Inflammatory macrophage treated with lipopolysaccharide for 4 hours (primary cell): Measurements from ENCODE around the gene BOK.

Source experiments
- DNase-seq: peaks from one replicate; pipeline ENCODE4 v3.0.0-alpha.2; 2020

The BOK gene

DNA sequence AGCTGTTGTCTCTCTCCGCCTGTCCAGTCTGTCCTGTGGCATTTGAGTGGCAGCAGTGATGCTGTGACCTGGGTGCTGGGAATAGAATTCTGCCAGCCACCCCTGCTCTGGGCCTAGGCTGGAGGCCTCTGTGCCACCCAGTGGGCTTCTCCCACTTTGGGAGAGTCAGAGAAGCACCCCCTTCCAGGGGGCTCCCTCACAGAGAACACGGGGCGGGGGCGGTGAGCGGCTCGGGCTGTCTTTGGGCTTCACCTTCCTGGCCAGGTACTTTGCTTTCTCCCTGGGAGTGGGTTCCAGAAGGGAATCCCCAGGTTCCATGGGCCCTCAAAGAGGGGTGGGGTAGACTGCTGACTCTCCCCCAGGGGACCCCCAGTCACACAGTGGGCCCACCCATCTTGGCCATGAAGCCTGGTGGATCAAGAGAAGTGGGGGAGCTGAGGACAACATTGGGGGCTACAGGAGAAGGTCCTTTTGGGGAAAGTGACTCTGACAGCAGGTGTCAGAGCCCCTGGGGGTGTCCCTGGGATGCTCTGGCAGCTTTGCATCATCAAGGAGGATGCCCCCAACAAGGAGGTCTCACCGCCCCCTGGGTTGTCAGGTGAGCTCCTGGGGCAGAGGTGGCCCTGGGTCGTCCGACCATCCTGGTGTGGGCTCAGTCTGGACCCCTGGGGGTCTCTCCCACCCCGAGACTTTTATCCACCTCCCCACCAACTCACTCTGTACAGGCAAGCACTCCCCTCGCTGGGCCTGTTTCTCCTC, 18.8 kb upstream of the BOK start:
- DNase-seq = no peak

DNA sequence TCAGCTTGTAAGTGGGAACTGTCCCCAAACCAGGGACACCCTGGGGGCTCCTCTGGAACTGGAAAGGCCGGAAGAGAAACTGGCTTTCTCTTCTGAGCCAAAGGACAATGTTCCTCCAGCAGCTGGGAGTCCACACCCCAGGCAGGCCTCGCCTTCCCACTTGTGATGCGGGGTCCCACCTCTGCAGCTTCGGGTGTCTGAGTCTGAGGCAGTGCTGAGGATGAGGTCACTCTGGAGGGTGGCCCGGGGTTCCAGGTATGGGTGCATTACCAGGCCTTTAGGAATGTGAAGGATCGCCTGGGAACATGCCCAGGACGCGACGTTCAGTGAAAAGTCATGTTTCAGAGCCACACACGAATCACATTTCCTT, 18.2 kb upstream of the BOK start:
- no peak for DNase-seq

DNA sequence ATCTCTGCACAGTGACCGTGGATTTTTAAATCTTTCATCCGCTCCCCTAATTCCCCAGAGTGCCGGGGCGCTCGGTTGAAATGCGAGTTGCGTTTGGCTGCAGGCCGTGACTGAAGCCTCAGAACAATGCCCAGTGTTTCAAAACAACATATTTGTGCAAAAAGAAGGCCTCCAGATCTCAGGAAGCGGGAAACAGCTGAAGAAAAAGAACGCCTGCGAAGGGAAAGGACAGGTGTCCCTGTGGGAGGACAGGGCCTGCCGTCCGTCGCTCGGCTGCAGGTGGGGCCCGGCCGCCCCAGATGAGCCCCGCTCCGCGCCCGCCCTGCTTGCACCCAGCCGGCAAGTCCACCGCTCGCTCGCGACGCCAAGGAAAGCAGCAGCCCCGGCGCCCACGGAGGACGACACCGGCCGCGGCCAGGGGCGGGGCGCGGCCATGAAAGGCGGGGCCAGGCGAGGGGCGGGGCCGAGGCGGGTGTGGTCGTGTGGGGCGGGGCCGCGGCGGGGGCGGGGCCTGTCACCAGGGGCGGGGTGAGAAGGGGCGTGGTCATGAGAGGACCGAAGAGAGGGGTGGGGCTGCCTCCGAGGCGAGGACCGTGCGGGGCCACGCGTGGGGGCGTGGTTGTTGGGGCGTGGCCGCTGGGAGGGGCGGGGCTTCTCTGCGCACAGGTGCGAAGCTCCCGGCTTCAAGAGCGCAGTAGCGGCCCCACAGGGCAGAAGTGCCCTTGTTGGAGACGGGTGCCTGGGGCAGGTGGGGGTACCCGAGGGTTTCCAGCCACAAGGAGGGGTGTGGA, 17.6 kb upstream of the BOK start:
- DNase-seq = peak; percentile 58

DNA sequence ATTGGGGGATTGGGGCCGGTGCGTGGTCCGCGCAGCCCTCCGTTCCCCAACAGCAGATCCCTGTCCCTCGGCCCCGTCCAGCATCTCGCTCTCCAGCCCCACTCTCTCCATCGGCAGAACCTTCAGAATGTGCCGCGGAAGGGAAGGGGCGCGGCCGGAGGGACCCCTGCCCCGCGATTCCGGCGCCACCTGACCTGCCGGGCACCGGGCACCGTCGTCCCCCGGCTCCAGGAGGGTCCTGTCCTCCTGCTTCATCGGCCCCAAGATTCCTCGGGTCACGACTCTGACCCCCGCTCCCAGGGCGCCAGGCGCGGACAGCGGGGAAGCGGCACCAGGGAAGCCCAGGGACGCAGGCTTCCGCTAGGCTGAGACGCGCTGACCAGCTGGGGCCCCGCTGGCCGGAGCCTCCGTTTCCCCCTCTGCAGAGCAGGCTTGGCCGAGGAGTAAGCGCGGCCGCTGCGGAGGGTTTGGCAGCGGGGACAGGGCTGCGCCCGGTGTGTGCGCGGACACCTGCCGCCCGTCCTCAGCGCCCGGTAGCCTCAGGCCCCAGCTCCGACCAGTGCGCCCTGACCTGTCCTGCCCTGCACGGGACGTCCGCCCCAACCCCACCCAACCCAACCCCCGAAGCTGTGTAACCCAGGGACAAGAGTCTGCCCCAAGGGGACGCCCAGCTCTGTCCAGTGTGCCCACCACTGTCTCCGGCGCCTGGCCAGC, 16.8 kb upstream of the BOK start:
- DNase-seq = no peak

DNA sequence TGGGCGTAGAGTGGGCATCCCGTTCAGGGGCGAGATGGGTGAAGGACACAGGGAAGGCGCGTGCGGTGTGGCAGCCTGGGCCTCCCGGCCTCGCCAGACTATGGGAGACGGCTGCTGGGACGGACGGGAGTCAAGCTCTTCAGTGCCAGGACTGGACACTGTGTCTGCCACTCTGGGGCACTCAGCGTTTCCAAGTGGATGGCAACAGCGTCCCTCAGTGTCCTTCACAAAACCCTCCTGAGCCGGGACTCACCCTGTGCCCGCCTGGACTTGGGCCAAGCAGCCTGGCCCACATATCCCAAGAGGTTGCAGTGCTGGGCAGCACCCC, 16.3 kb upstream of the BOK start:
- no peak for DNase-seq

DNA sequence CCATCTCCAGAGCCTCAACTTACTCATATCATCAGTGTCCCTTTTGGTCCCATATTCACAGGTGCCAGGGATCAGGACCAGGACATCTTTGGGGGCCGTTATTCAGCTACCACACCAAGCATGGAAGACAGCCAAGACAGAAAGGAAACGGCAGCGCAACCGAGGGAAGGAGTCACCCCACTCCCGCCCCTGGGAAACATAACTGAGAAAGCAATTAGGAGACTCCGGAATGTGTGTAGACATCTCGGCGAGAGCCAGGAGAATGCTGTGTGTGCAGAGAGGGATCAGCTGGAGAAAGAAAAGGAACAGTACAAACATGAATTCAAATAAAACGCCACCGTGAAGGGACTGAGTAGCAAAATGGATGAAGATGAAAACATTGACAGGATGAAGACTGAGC, 13.4 kb upstream of the BOK start:
- DNase-seq = no peak

DNA sequence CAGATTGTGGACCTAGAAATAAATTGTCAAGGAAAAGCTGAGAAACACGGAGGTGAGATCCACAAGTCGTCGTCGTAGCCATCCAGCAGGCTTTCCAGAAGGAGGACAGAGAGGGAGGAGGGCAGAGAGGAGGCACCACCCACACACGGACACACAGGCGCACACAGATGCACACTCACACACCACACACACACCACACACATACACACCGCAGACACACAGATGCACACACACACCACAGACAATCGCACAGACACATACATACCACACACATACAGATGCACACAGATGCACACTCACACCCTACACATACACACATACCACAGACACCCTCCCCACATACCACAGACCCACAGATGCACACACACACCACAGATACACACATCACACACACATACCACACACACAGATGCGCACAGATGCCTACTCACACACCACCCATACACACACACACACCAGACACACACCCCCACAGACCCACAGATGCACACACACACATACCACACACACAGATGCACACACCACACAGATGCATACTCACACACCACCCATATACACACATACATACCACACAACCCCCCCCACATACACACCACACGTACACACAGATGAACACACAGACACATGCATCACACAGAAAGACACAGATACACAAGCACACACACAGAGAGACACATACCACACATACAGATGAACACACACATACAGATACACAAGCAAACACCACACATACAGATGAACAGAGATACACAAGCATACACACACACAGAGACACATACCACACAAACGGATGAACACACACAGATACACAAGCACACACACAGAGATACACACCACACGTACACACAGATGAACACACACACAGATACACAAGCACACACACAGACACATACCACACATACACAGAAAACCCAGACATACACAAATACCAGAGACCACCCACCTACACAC, 12.7 kb upstream of the BOK start:
- no peak for DNase-seq

DNA sequence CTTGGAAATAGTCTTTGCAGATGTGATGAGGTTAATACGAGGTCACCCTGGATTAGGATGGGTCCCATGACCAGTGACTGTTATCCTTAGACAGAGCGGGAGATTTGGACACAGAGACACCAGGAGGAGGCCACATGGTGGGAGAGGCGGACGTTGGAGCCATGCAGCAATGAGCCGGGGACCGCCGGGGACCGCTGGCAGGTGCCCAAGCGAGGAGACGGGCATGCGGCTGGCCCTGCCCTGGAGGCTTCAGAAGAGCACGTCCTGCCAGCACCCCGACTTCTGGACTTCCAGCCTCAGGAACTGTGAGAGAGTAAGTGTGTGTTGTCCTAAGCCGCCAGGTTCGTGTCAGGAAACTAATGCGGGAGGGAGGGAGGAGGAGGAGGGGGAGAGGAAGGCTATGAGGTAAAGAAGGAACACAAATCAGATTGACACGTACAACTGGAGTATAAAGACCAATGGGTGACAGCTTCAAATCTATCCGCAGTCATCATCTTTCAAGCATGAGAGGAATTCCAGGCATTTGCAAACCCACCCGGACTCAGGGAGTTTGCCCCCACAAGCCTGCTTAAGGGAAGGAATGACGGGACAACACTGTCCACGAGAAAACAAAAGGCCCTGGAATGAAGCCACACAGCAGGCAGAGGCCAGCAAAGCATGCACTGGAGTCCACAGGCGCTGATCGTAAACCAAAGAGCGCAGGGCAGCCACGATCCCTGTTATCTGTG, 11.6 kb upstream of the BOK start:
- no peak for DNase-seq

DNA sequence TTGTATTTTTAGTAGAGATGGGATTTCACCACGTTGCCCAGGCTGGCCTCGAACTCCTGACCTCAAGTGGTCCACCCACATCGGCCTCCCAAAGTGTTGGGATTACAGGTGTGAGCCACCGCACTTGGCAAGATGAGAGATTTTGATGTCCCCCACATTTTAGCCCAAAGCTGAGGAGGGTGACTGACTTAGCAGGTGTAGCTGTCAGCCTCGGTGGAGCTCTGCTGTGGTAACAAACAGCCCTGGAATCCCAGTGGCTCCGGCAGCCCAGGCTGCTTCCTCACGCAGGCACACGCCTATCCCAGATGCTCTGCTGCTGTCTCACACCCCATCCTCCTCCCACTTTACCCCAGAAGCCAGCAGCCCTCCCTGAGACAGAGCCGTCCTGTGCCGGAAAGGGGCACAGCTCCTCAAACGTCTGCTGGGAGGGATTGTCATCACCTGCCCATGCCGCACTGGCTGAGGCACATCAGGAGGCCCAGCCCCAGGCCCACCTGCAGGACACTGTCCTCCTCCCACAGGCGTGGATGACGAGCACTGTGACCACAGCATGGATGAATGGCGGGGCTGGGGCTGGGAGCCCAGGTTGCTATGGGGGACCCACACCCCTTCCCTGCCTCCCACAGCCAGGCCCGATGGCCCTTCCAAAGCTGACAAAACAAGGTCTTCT, 10.6 kb upstream of the BOK start:
- no peak for DNase-seq

DNA sequence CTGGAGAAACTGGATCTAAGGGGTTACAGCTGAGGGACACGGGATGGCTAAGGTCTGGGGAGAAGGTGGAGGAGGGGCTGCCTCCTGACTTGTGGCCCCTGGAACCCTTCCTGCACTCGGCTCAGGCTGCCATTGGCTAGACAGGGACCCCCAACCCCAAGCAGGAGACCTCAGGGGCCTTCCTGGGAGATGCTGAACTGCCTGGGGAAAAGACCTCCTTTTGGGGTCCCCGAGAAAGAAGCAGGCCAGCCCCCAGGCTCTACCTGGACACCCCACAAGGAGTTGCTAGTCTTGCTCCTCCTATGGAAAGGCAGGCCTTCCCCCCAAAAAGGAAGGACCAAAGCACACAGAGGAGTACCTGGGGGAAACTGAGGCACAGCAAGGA, 10.1 kb upstream of the BOK start:
- DNase-seq = no peak

DNA sequence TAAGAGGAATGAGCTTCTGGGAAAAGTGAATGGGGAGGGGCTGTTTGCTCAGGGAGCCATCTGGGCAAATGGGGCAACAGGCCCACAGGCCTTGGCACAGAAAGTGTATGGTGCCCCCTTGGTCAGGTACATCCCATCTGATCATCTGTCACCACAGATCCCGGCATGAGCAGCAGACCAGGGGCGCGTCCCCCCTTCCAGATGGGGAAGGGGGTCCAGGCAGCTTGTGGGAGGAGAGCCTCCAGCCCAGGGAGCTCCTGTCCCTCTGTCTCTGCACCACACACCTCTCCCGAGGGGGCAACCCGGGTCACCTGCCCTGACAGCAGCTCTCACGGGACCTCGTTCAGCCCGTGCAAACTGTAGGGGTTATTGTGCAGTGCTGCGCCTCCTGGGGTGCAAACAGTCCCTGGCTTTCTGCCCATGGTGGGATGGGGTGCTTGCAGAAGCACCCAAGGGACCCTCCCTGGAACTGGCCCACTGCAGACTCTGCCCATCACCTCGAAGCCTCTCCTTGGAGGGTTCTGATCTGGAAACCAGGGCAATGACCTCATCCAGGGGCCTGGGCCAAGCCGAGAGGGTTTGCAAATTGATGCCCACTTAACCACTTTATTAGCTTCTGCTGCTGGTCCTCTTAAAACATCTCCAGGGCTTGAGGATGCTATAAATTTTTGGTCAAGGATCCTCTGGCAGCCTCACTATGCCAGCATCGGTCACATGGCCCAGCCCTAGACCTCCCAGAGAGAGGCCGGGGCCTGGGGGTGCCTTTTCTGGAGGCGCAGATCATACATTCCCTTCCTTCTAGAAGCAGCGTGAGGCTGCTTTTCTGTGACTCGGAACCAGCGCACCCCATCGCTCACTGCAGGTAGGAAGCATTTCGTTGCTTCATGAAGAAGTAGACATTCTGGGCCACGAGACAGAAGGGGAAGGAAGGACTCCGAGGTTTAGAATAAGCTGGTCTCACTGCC, 7.6 kb upstream of the BOK start:
- no peak for DNase-seq

DNA sequence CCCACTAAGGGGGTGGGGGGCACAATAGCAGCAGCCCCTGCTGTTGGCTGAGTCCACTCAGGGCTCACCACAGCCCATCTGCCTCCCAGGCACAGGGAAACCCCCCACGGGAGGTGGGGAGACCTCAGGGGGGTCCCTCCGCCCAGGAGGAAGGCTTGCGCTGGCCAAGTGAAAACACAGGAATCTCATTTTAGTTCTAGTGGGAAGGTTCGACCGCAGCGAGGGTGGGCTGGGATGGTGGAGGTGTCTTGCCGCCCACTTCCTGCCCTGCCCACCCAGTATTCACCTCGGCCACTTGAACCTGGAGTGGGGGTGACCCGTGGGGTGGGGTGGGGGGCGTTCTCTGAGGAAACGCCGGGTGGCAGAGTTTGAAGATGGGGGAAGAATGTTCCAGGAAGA, 6.9 kb upstream of the BOK start:
- DNase-seq = no peak

DNA sequence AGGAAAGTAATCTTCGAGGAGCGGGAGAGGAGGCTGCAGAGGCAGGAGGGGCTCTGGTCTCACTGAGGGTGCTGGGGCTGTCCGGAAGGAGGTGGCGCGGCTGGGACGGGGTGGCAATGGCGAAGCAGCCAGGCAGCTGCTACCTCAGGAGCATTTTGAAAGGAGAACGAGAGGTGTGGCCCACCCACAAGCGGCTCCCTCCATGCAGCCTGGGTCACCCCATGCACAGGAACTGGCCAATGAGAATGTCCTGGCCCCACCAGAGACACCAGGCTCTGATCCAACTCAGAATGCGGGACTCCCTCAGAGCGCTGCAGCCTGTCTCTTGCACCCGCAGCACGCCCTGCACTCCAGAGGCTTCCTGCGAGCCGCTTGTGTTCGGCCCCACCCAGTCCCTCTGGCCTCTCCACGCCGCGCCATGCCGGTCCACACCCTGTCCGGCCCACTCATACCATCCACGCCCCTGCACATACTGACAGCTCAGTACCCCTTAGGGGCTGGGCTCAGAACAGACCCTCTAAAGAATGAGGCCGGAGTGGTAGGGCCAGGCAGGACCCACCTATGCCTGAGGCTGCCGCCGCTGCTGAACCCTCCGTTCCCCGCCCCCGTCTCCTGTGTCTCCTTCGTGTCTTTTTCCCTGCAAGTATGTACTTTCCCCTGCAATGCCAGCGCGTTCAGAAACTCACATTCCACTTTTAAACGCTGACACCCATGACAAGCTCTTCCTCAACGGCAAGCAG, 6.4 kb upstream of the BOK start:
- no peak for DNase-seq

DNA sequence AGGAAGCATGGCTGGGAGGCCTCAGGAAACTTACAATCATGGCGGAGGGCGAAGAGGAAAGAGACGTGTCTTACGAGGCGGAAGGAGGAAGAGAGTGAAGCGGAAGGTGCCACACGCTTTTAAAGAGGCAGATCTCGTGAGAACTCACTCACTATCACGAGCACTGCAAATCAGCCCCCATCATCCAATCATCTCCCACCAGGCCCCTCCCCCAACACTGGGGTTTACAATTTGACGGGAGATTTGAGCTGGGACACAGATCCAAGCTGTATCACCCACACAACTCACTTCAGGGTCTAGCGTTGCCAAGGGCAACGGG, 5.1 kb upstream of the BOK start:
- no peak for DNase-seq

DNA sequence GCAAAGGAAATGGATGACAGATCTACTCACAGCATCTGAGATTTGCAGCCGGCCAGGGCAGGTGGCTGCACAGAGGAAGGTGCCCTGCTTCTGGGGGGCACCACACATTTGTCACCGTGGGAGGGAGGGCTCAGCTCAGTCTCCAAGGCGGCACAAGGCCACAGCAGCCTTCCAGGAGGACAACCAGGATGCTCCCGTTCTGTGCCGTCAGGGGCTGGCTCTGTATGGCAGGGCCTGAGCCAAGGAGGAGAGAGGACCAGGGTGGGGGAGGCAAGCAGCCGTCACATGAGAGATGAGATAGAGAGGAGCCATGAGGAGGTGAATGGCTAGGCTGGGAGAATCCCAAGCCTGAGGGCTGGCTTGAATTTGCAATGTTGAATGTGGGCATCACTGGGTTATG, 4.6 kb upstream of the BOK start:
- DNase-seq = no peak

DNA sequence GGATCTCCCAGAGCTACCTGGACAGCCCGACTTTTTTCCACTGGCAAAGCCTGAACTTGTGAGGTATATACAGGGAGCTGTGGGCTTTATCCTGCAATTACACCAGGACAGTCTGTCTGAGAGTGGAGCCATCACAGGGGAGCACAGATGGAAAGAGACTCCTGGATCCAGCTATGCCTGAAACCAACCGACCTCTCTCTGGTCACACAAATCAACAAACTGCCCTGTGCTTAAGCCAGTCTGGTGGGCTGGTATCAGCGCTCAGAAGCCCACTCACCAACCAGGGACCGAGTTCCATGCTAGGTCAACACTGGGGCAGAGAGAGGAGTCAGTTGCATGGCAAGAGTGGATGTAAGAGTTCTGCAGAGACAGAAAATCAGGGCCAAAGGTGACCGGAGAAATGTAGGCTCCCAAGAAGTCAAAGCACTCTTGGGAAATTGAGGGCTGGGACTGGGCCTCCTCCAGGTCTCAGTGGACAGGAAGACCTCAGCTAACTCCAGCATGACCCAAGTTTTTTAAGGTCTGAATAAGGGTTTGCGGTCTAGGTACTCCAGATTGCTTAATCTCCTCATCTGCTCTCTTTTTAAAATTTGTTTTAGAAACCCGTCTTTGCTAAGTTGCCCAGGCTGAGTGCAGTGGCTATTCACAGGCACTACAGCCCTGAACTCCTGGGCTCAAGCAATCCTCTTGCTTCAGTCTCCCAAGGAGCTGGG, 3.8 kb upstream of the BOK start:
- DNase-seq = no peak

DNA sequence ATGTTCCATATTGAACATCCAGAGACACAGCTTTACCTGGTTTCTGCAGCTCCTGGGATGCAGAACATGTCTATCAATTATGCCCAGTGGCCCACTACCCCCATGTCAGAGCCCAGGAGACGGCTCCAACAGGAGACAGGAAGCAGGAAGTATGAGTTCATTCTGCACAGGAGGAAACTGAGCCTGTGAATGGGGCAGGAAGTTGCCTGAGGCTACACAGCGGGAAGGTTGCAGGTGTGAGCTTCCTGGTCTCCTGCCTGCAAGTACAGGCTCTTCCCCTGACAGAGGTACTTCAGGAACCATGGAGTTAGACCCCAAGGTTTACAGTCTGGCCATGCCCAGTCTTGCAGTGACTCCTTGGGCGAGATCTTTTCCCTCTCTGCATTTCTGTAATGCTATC, 2.8 kb upstream of the BOK start:
- no peak for DNase-seq

DNA sequence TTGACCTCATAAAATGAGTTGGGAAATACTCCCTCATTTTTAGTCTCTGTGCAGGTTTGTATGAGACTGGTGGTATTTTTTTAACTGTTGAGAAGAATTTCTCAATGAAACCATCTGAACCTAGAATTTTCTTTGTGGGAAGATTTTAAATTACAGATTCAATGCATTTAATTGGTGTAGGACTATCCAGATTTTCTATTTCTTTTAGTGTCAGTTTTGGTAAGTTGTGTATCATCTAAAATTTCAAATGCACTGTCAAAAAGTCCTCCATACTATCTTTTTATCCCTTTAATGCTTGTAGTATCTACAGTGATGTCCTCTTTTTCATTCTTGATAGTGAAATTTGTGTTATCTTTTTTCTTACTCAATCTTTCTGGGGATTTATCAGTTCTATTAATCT, 1.8 kb upstream of the BOK start:
- no peak for DNase-seq
